CD14-positive monocyte (primary cell): ENCODE measurements around the gene HS3ST3B1. TPM values are rescaled to one million over a fixed set of nuclear protein-coding genes. Genes with fewer than 3 reads are reported as not detected.

Source experiments
- DNase-seq, 3 donors: peaks; one replicate each; pipeline ENCODE4 v3.0.0-alpha.2; 2011 to 2022
- H2AFZ ChIP-seq: 2 replicates; pipeline ENCODE4 v1.6.0; 2012; ENCODE audit warnings: mild to moderate bottlenecking, low read depth, low read length, inconsistent platforms; ENCODE audit not compliant: insufficient read depth, poor library complexity, severe bottlenecking
- H3K27ac ChIP-seq, 2 donors: 1 replicate in 1 of 2; 2 replicates in 1 of 2; pipeline ENCODE4 v1.5.1; 2012 to 2013; ENCODE audit warnings: low read length in 2 of 2, control low read depth in 1 of 2, inconsistent platforms in 1 of 2, low read depth in 1 of 2, mild to moderate bottlenecking in 1 of 2
- H3K27me3 ChIP-seq, 2 donors: one replicate each; pipeline versions ENCODE4 v1.6.0 to v1.6.1; 2011 to 2013; ENCODE audit warnings: low read length in 2 of 2; ENCODE audit not compliant: control insufficient read depth in 2 of 2, insufficient read depth in 2 of 2
- H3K36me3 ChIP-seq, 2 donors: replicated peaks in 1 of 2; 1 replicate in 1 of 2; 2 replicates in 1 of 2; pipeline versions ENCODE4 v1.5.1 to v1.6.1; 2012 to 2013; ENCODE audit warnings: low read length in 2 of 2, control low read depth in 1 of 2, inconsistent platforms in 1 of 2, mild to moderate bottlenecking in 1 of 2; ENCODE audit not compliant: insufficient read depth in 2 of 2, control insufficient read depth in 1 of 2
- H3K4me1 ChIP-seq, 2 donors: 1 replicate in 1 of 2; 2 replicates in 1 of 2; pipeline versions ENCODE4 v1.5.1 to v1.6.1; 2012 to 2013; ENCODE audit warnings: low read length in 2 of 2, control low read depth in 1 of 2, inconsistent platforms in 1 of 2, mild to moderate bottlenecking in 1 of 2, moderate library complexity in 1 of 2; ENCODE audit not compliant: insufficient read depth in 2 of 2, control insufficient read depth in 1 of 2
- H3K4me2 ChIP-seq: replicated peaks from 2 replicates; pipeline ENCODE3; 2012; ENCODE audit warnings: low read length, moderate library complexity, mild to moderate bottlenecking; ENCODE audit not compliant: poor library complexity, severe bottlenecking; ENCODE audit errors: extremely low read depth
- H3K4me3 ChIP-seq, 3 experiments: fragments of 200-600 bp in 1 of 3; sonication (generic) in 1 of 3; replicated peaks in 1 of 3; 1 replicate in 2 of 3; 2 replicates in 1 of 3; pipeline ENCODE4 v1.5.1; 2011 to 2013; ENCODE audit warnings: low read length in 3 of 3, mild to moderate bottlenecking in 3 of 3, control low read depth in 2 of 3, low read depth in 2 of 3, inconsistent platforms in 1 of 3, moderate library complexity in 1 of 3
- H3K79me2 ChIP-seq: 2 replicates; pipeline ENCODE4 v1.6.0; 2012; ENCODE audit warnings: mild to moderate bottlenecking, control low read depth, inconsistent platforms, low read length, moderate library complexity; ENCODE audit not compliant: insufficient read depth
- H3K9ac ChIP-seq: 2 replicates; pipeline ENCODE4 v1.6.0; 2017; ENCODE audit warnings: low read length, mild to moderate bottlenecking; ENCODE audit not compliant: insufficient read depth, poor library complexity, severe bottlenecking
- H3K9me3 ChIP-seq, 2 donors: replicated peaks in 1 of 2; 1 replicate in 1 of 2; 2 replicates in 1 of 2; pipeline versions ENCODE4 v1.5.1 to v1.6.1; 2012 to 2013; ENCODE audit warnings: low read length in 2 of 2, control low read depth in 1 of 2; ENCODE audit not compliant: control insufficient read depth in 1 of 2, insufficient read depth in 1 of 2
- H4K20me1 ChIP-seq: 2 replicates; pipeline ENCODE4 v1.6.0; 2012; ENCODE audit warnings: mild to moderate bottlenecking, low read length, control low read depth, moderate library complexity; ENCODE audit not compliant: insufficient read depth
- H3K27ac Mint-ChIP-seq, 7 donors: one replicate each; pipeline ENCODE4 v1.8.0; 2020; ENCODE audit warnings: mild to moderate bottlenecking in 7 of 7, mixed read lengths in 7 of 7, moderate library complexity in 6 of 7, inconsistent platforms in 2 of 7
- H3K27me3 Mint-ChIP-seq, 3 donors: one replicate each; pipeline ENCODE4 v1.8.0; 2021 to 2022; ENCODE audit warnings: low read depth in 3 of 3, mild to moderate bottlenecking in 3 of 3, mixed read lengths in 3 of 3, moderate library complexity in 3 of 3, inconsistent platforms in 1 of 3
- H3K36me3 Mint-ChIP-seq, 2 donors: one replicate each; pipeline ENCODE4 v1.8.0; 2020; ENCODE audit warnings: mixed read lengths in 2 of 2, inconsistent platforms in 1 of 2, mild to moderate bottlenecking in 1 of 2
- H3K4me1 Mint-ChIP-seq: one replicate; pipeline ENCODE4 v1.8.0; 2020; ENCODE audit warnings: mild to moderate bottlenecking, mixed read lengths
- H3K4me3 Mint-ChIP-seq, 2 donors: one replicate each; pipeline ENCODE4 v1.8.0; 2020; ENCODE audit warnings: mild to moderate bottlenecking in 2 of 2, mixed read lengths in 2 of 2, moderate library complexity in 1 of 2
- H3K9me3 Mint-ChIP-seq, 7 donors: one replicate each; pipeline ENCODE4 v1.8.0; 2020 to 2022; ENCODE audit warnings: mixed read lengths in 7 of 7, mild to moderate bottlenecking in 6 of 7, moderate library complexity in 6 of 7, inconsistent platforms in 2 of 7
- WGBS: methylation state at CpG from one replicate; pipeline ENCODE4 v1.1.5; 2013; ENCODE audit warnings: missing lambda C conversion rate; ENCODE audit not compliant: insufficient coverage; 5-methylcytosine and 5-hydroxymethylcytosine counted together
- intact Hi-C, 2 donors: fragments of 100-400 bp; cut with micrococcal nuclease; formaldehyde crosslinking; loops; one replicate each; pipeline versions ENCODE4 v1.15.0 to v1.15.1; 2023
- polyA plus RNA-seq, 3 donors: library from polyadenylated mRNA; depleted of rRNA in 1 of 3; unstranded in 2 of 3; stranded (reverse) in 1 of 3; fragments of 300-500 nt in 2 of 3; fragments of >200 nt in 1 of 3; fragmentation: Illumina TruSeq in 2 of 3; gene quantifications; 1 replicate in 2 of 3; 2 replicates in 1 of 3; pipeline ENCODE4 v1.2.3, GENCODE V29; 2012 to 2021
- TF ChIP-seq, protein P1 (sequence below): fragments of 200-600 bp; IDR thresholded peaks from one replicate; pipeline ENCODE4 v1.8.0; 2022; ENCODE audit warnings: antibody characterized with exemption, mild to moderate bottlenecking

Gene HS3ST3B1
- polyA plus RNA-seq, 3 donors, result 0.09 to 0.73 (median 0.32) TPM

DNA sequence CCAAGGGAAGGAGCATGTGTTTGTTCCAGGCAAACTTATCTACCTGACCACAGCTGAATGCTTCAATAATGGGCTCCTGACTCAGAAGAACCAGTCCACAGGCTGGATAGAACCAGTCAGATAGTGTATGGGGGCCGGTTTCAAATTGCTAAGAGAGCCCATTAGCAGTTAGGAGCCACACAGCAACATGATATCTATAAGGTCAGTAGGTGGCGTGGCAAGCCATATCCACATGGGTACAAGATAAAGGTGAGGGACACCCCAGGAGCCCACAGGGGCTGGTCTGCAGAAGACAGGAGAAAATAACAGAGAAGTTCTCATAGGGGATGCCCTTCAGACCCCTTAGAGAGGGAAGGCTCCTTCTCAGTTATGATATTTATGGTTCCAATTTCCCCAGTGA, 32.6 kb upstream of the HS3ST3B1 start:
- Mint-ChIP-seq H3K9me3 (peaks cover 0 to 4% (median 0%) of the 10 kb centered on the region in 7 donors), H3K4me1 (no peaks in the 10 kb centered on the region), H3K27me3 (peaks cover 0 to 3% (median 2%) of the 10 kb centered on the region in 3 donors), H3K4me3 (no peak overlapping the region), H3K27ac (no peak overlapping the region), H3K36me3 (no peaks in the 10 kb centered on the region)
- WGBS, result 95% methylated on average over 2 of the region's 2 CpGs
- Histone ChIP-seq H3K4me1 (no peaks in the 10 kb centered on the region), H3K4me3 (no peak overlapping the region), H3K27me3 (no peaks in the 10 kb centered on the region), H3K27ac (no peak overlapping the region), H2AFZ (no peak overlapping the region), H4K20me1 (no peaks in the 10 kb centered on the region), H3K79me2 (no peaks in the 10 kb centered on the region), H3K9ac (no peak overlapping the region), H3K4me2 (no peak overlapping the region), H3K36me3 (no peaks in the 10 kb centered on the region), H3K9me3 (no peaks in the 10 kb centered on the region)
- TF ChIP-seq, protein P1, sequence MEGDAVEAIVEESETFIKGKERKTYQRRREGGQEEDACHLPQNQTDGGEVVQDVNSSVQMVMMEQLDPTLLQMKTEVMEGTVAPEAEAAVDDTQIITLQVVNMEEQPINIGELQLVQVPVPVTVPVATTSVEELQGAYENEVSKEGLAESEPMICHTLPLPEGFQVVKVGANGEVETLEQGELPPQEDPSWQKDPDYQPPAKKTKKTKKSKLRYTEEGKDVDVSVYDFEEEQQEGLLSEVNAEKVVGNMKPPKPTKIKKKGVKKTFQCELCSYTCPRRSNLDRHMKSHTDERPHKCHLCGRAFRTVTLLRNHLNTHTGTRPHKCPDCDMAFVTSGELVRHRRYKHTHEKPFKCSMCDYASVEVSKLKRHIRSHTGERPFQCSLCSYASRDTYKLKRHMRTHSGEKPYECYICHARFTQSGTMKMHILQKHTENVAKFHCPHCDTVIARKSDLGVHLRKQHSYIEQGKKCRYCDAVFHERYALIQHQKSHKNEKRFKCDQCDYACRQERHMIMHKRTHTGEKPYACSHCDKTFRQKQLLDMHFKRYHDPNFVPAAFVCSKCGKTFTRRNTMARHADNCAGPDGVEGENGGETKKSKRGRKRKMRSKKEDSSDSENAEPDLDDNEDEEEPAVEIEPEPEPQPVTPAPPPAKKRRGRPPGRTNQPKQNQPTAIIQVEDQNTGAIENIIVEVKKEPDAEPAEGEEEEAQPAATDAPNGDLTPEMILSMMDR, result no peak
- no peak for DNase-seq
- intact Hi-C loops, result no loop called here

DNA sequence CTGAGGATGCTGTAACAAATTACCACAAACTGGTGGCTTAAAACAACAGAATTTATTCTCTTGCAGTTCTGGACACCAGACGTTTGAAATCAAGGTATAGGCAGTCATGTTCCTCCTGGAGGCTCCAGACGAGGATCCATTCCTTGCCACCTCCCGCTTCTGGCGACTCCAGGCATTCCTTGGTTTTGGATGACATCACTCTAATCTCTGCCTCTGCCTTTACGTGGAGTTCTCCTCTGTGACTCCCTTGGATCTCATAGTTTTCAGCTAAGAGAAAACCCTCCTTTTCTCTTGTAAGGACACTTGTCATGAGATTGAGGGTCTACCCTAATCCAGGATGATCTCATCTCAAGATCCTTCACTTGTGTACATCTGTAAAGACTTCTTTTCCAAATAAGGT, 31.4 kb upstream of the HS3ST3B1 start:
- Histone ChIP-seq H3K4me3 (no peak overlapping the region), H3K36me3 (no peaks in the 10 kb centered on the region), H3K4me1 (no peaks in the 10 kb centered on the region), H3K4me2 (no peak overlapping the region), H3K9me3 (no peaks in the 10 kb centered on the region), H2AFZ (no peak overlapping the region), H3K27ac (no peak overlapping the region), H4K20me1 (no peaks in the 10 kb centered on the region), H3K9ac (no peak overlapping the region), H3K27me3 (no peaks in the 10 kb centered on the region), H3K79me2 (no peaks in the 10 kb centered on the region)
- 83% methylated on average over 4 of the region's 5 CpGs for WGBS
- intact Hi-C loops, result no loop called here
- Mint-ChIP-seq H3K4me1 (no peaks in the 10 kb centered on the region), H3K4me3 (no peak overlapping the region), H3K27ac (no peak overlapping the region), H3K36me3 (no peaks in the 10 kb centered on the region), H3K9me3 (peaks cover 0 to 7% (median under 1%) of the 10 kb centered on the region in 7 donors), H3K27me3 (peaks cover 0 to 2% (median 2%) of the 10 kb centered on the region in 3 donors)
- no peak for DNase-seq
- TF ChIP-seq, protein P1, result no peak
